ENCODE measurements around the gene GABRA4. TPM values are rescaled to one million over a fixed set of nuclear protein-coding genes. Genes with fewer than 3 reads are reported as not detected.

The GABRA4 gene
- total RNA-seq, 1 experiment from 2014 or later = not detected

DNA sequence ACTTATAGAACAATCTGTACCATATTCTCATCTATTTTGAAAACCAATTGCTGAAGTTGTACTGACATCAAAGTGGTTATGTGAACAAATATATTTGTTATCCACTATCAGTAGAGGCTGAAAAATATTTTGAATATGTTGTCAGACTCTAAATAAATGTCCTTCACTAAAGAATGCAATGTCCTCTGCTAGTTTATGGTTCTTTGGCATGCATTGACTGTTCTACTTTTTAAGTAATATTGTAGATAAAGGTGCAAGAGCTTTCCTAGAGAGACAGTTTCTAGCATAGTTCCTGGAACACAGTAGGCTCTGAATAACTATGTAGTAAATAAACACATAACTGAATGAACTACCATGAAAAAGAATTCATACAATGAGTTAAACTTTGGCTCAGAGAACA, 66.2 kb downstream of the GABRA4 start:
- H3K4me3 Mint-ChIP-seq (ENCODE audit: unreplicated experiment) = no peak overlapping the region
- POLR2A ChIA-PET = interaction anchor here (0.7 kb wide), 1 partner anchor 58 kb away, joined by 3 read pairs; no protein-coding TSS in a partner anchor
- no peaks in the 10 kb centered on the region for H3K36me3 Mint-ChIP-seq (ENCODE audit: insufficient read depth, unreplicated experiment)
- H3K27me3 Mint-ChIP-seq (ENCODE audit: insufficient read depth, unreplicated experiment) = peaks cover 97% of the 10 kb centered on the region
- no peaks in the 10 kb centered on the region for H3K4me1 Mint-ChIP-seq (ENCODE audit: insufficient read depth, unreplicated experiment)
- no peak overlapping the region for H3K27ac Mint-ChIP-seq (ENCODE audit: low read depth, unreplicated experiment)
- DNase-seq (ENCODE audit: unreplicated experiment) = no peak
- H3K9me3 Mint-ChIP-seq (ENCODE audit: unreplicated experiment) = no peaks in the 10 kb centered on the region
- CTCF ChIA-PET = no interaction called here
- intact Hi-C loops (cut with micrococcal nuclease) = no loop called here
- no TSS peak for BruUV-seq (replicated peaks)
- TF ChIP-seq CTCF (IDR thresholded peaks at IDR 0.05; ENCODE audit: unreplicated experiment) = no peak

- H3K9me3 Mint-ChIP-seq (ENCODE audit: unreplicated experiment) = no peaks in the 10 kb centered on the region
- intact Hi-C loops (cut with micrococcal nuclease) = no loop called here
- H3K27ac Mint-ChIP-seq (ENCODE audit: low read depth, unreplicated experiment) = no peak overlapping the region
- DNase-seq (ENCODE audit: unreplicated experiment) = no peak
- BruUV-seq (replicated peaks) = no TSS peak
- POLR2A ChIA-PET = no interaction called here
- no peaks in the 10 kb centered on the region for H3K36me3 Mint-ChIP-seq (ENCODE audit: insufficient read depth, unreplicated experiment)
- no peaks in the 10 kb centered on the region for H3K4me1 Mint-ChIP-seq (ENCODE audit: insufficient read depth, unreplicated experiment)
- CTCF ChIA-PET = no interaction called here
- no peak for TF ChIP-seq CTCF (IDR thresholded peaks at IDR 0.05; ENCODE audit: unreplicated experiment)
- peaks cover 97% of the 10 kb centered on the region for H3K27me3 Mint-ChIP-seq (ENCODE audit: insufficient read depth, unreplicated experiment)
- H3K4me3 Mint-ChIP-seq (ENCODE audit: unreplicated experiment) = no peak overlapping the region
These were observed 68.4 kb downstream of the GABRA4 start for GRCh38 chr4:46924789-46925529.

DNA sequence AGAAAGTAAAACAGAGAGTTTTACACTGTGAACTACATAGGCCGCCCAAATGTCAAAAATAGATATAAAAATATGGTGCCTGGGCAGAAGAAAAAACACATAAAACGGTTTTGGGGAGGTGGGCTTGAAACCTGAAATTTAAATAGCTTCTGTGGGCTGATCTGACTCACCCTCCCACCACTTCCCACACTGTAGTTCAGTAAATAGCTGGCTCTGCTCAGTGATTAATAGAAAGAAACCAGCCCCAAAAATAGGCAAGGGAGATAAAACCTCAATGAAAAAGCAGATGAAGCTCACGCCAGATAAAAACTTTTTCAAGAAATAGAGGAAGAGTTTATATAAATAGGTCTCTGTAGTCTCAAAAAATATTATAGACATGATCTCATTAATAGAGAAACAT, 71.2 kb downstream of the GABRA4 start:
- intact Hi-C loops (cut with micrococcal nuclease) = no loop called here
- H3K9me3 Mint-ChIP-seq (ENCODE audit: unreplicated experiment) = no peaks in the 10 kb centered on the region
- BruUV-seq (replicated peaks) = no TSS peak
- no peak overlapping the region for H3K4me3 Mint-ChIP-seq (ENCODE audit: unreplicated experiment)
- ChIA-PET POLR2A (no interaction called here), CTCF (interaction anchor here (1.4 kb wide), 1 partner anchor 9 kb away, joined by 4 read pairs; no protein-coding TSS in a partner anchor)
- DNase-seq (ENCODE audit: unreplicated experiment) = no peak
- H3K36me3 Mint-ChIP-seq (ENCODE audit: insufficient read depth, unreplicated experiment) = no peaks in the 10 kb centered on the region
- H3K27me3 Mint-ChIP-seq (ENCODE audit: insufficient read depth, unreplicated experiment) = peaks cover 89% of the 10 kb centered on the region
- H3K4me1 Mint-ChIP-seq (ENCODE audit: insufficient read depth, unreplicated experiment) = no peaks in the 10 kb centered on the region
- no peak overlapping the region for H3K27ac Mint-ChIP-seq (ENCODE audit: low read depth, unreplicated experiment)
- TF ChIP-seq CTCF (IDR thresholded peaks at IDR 0.05; ENCODE audit: unreplicated experiment) = no peak

DNA sequence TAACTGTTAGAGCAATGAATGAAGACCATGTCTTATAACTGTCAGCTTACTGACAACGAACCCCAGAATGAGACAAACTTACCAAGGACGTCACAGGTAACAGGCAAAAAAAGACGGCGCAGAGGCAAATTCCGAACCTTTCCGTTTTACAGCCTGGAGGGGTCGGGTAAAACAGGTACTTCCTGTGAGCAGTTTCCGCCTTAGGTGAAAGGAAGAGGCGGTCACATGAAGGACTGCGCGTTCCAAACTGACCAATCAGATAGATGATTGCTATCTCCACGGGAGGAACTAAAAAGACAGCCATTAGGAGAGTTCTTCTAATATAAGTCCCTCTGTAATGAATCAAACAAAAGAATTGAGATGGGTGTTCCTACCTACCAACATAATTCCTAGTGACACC, 84.3 kb downstream of the GABRA4 start, which contains the start of gene COX7B2:
Gene COX7B2 (minus strand): TSS at position 168 of the 400 bp plus-strand sequence. CDS start 174,053 bp downstream, outside the sequence.
- ChIA-PET CTCF (interaction anchor here (0.6 kb wide), 1 partner anchor 18 kb away, joined by 3 read pairs; no protein-coding TSS in a partner anchor), POLR2A (no interaction called here)
- no peak for TF ChIP-seq CTCF (IDR thresholded peaks at IDR 0.05; ENCODE audit: unreplicated experiment)
- Mint-ChIP-seq H3K27me3 (ENCODE audit: insufficient read depth, unreplicated experiment) (no peaks in the 10 kb centered on the region), H3K27ac (ENCODE audit: low read depth, unreplicated experiment) (no peak within 1 kb of the TSS), H3K36me3 (ENCODE audit: insufficient read depth, unreplicated experiment) (no peaks in the 10 kb centered on the region), H3K9me3 (ENCODE audit: unreplicated experiment) (no peaks in the 10 kb centered on the region), H3K4me3 (ENCODE audit: unreplicated experiment) (no peak within 1 kb of the TSS), H3K4me1 (ENCODE audit: insufficient read depth, unreplicated experiment) (no peaks in the 10 kb centered on the region)
- DNase-seq (ENCODE audit: unreplicated experiment) = no peak
- intact Hi-C loops (cut with micrococcal nuclease) = no loop called here
- no TSS peak for BruUV-seq (replicated peaks)

Measured in MCF 10A (cell line).